ENCODE results near the gene ST6GALNAC6. TPM values are rescaled to one million over a fixed set of nuclear protein-coding genes. Genes with fewer than 3 reads are reported as not detected.

The ST6GALNAC6 gene
- polyA plus RNA-seq, 1 experiment, result 40.6 TPM

DNA sequence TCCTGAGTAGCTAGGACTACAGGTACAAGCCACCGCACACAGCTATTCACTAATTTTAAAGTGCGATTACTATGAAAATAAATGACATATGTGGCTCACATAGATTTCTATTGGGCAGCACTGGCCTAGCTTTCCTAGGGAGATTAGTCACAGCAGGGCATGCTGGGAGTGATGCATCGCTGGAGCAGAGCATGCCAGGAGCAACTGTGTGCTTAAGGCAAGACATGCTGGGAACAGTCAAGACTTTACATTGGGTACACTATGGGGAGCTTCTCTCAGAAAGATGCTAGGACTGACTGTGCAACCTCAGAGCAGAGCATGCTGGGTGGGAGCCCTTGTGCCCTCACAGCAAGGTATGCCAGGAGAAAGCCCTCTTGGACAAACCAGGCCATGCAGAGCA, 9.3 kb downstream of the ST6GALNAC6 start:
- peaks cover 22% of the 10 kb centered on the region for H3K9me3 ChIP-seq (ENCODE audit: control insufficient read depth, insufficient read depth, low read length)
- DNase-seq (ENCODE audit: low read depth, low spot score), result no peak
- no peak overlapping the region for H3K4me3 ChIP-seq (ENCODE audit: low read depth, low read length)
- H3K27ac ChIP-seq (ENCODE audit: low read depth, low read length), result no peak overlapping the region
- TF ChIP-seq, protein P1, sequence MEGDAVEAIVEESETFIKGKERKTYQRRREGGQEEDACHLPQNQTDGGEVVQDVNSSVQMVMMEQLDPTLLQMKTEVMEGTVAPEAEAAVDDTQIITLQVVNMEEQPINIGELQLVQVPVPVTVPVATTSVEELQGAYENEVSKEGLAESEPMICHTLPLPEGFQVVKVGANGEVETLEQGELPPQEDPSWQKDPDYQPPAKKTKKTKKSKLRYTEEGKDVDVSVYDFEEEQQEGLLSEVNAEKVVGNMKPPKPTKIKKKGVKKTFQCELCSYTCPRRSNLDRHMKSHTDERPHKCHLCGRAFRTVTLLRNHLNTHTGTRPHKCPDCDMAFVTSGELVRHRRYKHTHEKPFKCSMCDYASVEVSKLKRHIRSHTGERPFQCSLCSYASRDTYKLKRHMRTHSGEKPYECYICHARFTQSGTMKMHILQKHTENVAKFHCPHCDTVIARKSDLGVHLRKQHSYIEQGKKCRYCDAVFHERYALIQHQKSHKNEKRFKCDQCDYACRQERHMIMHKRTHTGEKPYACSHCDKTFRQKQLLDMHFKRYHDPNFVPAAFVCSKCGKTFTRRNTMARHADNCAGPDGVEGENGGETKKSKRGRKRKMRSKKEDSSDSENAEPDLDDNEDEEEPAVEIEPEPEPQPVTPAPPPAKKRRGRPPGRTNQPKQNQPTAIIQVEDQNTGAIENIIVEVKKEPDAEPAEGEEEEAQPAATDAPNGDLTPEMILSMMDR (IDR thresholded peaks at IDR 0.05; ENCODE audit: low read depth, low read length), result no peak
- no peaks in the 10 kb centered on the region for H3K27me3 ChIP-seq (ENCODE audit: control insufficient read depth, insufficient read depth, low read length)
- CTCF ChIA-PET, result interaction anchor here (1.1 kb wide), 1 partner anchor 155 kb away, joined by 4 read pairs; the partner anchor contains the start of gene TOR2A
- POLR2A ChIA-PET, result no interaction called here

DNA sequence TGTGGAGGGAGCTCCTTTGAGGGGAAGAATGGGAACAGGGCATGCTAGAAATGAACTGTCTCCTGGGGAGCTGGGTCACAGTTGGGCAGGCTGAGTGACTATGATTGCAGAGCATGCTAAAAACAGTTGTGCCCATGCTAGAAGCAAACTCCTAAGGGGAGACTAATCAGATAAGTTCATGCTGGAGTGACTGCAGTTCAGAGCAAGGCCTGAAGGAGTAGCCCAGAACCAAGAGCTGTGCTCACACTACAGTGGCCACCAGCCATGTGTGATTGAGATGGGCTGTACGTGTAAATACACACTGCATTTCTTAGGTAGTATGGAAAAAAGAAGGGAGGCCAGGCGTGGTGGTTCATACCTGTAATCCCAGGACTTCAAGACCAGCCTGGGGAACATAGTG, 11.6 kb downstream of the ST6GALNAC6 start:
- POLR2A ChIA-PET, result interaction anchor here (0.6 kb wide), 1 partner anchor 12 kb away, joined by 5 read pairs; no protein-coding TSS in a partner anchor
- DNase-seq (ENCODE audit: low read depth, low spot score), result no peak
- Histone ChIP-seq H3K27ac (ENCODE audit: low read depth, low read length) (no peak overlapping the region), H3K9me3 (ENCODE audit: control insufficient read depth, insufficient read depth, low read length) (peaks cover 2% of the 10 kb centered on the region), H3K27me3 (ENCODE audit: control insufficient read depth, insufficient read depth, low read length) (no peaks in the 10 kb centered on the region), H3K4me3 (ENCODE audit: low read depth, low read length) (no peak overlapping the region)
- TF ChIP-seq, protein P1 (IDR thresholded peaks at IDR 0.05; ENCODE audit: low read depth, low read length), result peak; percentile 33
- CTCF ChIA-PET, result no interaction called here

GRCh38 chr9:127886401-127886972, 12.9 kb downstream of the ST6GALNAC6 start:
- POLR2A ChIA-PET, result interaction anchor here (0.7 kb wide), 1 partner anchor 115 kb away, joined by 4 read pairs; no protein-coding TSS in a partner anchor
- Histone ChIP-seq H3K27me3 (ENCODE audit: control insufficient read depth, insufficient read depth, low read length) (no peaks in the 10 kb centered on the region), H3K27ac (ENCODE audit: low read depth, low read length) (no peak overlapping the region), H3K9me3 (ENCODE audit: control insufficient read depth, insufficient read depth, low read length) (no peaks in the 10 kb centered on the region; the same call in 1 of the 2 replicates), H3K4me3 (ENCODE audit: low read depth, low read length) (no peak overlapping the region)
- DNase-seq (ENCODE audit: low read depth, low spot score), result no peak
- CTCF ChIA-PET, result no interaction called here
- TF ChIP-seq, protein P1 (IDR thresholded peaks at IDR 0.05; ENCODE audit: low read depth, low read length), result no peak

DNA sequence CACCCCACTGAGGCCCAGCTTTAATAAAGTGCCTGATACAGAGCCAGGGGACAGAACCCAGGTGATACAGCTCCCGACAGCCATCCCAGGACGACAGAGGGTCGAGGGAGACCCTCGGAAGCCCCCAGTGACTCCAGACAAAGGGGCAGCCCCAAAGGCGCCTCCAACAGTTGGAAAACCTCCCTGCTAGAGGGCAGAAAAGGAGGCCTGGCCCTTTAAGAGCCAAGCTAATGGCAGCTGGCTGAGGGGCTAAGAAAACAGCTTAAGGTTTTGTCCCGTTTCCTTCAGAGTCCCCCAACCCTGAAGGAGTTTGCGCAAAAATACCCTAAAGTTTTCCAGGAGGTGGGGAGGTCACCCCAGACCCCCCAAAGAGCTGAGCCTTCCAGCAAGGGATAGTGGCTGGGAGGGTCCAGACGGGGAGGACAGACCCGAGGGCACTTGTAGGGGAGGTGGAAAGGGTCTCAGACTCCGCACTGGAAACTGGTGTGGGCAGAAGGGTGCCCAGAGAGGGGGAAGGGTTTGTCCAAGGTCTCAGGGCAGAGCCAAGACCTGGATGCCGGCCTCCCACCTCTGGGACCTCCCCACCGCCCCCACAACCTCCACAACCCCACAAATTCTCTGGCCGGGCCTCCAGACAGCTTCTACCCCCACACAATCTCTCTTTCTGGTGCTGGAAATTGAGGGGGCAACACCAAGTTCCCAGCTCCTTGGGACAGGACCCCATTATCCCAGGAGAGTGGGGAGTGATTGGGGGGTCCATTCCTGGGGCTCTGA, 13.7 kb downstream of the ST6GALNAC6 start:
- no peaks in the 10 kb centered on the region; the same call in 1 of the 2 replicates for H3K9me3 ChIP-seq (ENCODE audit: control insufficient read depth, insufficient read depth, low read length)
- CTCF ChIA-PET, result interaction anchor here (0.5 to 1.3 kb wide), 2 partner anchors 16 to 360 kb away, joined by 3 to 5 read pairs; no protein-coding TSS in a partner anchor
- no peak for DNase-seq (ENCODE audit: low read depth, low spot score)
- TF ChIP-seq, protein P1 (IDR thresholded peaks at IDR 0.05; ENCODE audit: low read depth, low read length), result no peak
- peak overlapping the region; percentile 21 for H3K27ac ChIP-seq (ENCODE audit: low read depth, low read length)
- no peak overlapping the region for H3K4me3 ChIP-seq (ENCODE audit: low read depth, low read length)
- H3K27me3 ChIP-seq (ENCODE audit: control insufficient read depth, insufficient read depth, low read length), result no peaks in the 10 kb centered on the region
- POLR2A ChIA-PET, result interaction anchor here (0.6 to 1.5 kb wide), 4 partner anchors 11 to 114 kb away, joined by 3 to 6 read pairs (median 3); no protein-coding TSS in a partner anchor
